HFFc6 (cell line): ENCODE data around the gene HEPN1. TPM values are rescaled to one million over a fixed set of nuclear protein-coding genes. Genes with fewer than 3 reads are reported as not detected.

Source experiments
- DNase-seq: peaks from one replicate; pipeline ENCODE4 v3.0.0-alpha.2; 2018
- H3K27ac Mint-ChIP-seq: 2 replicates; pipeline ENCODE4 v1.8.0; 2020; ENCODE audit warnings: mild to moderate bottlenecking, mixed read lengths
- H3K27me3 Mint-ChIP-seq: 2 replicates; pipeline ENCODE4 v1.8.0; 2021; ENCODE audit warnings: mild to moderate bottlenecking, moderate library complexity, mixed read lengths; ENCODE audit not compliant: insufficient read depth
- H3K36me3 Mint-ChIP-seq: 2 replicates; pipeline ENCODE4 v1.8.0; 2021; ENCODE audit warnings: low read depth, mixed read lengths
- H3K4me1 Mint-ChIP-seq: 2 replicates; pipeline ENCODE4 v1.8.0; 2020; ENCODE audit warnings: low read depth, mixed read lengths
- H3K4me3 Mint-ChIP-seq: 2 replicates; pipeline ENCODE4 v1.8.0; 2020; ENCODE audit warnings: mild to moderate bottlenecking, moderate library complexity, mixed read lengths
- H3K9me3 Mint-ChIP-seq: 2 replicates; pipeline ENCODE4 v1.8.0; 2020; ENCODE audit warnings: mild to moderate bottlenecking, mixed read lengths
- CTCF ChIP-seq: fragments of 200-600 bp; sonication (generic); IDR thresholded peaks from 2 replicates; pipeline ENCODE4 v1.5.0; 2021; ENCODE audit warnings: antibody characterized with exemption, mild to moderate bottlenecking
- total RNA-seq, 6 experiments: library from RNA; stranded (reverse); fragmentation: NEBNext Ultra II Directional; extraction: Animal tissue kit (Norgen Biotek cat#: 25700); gene quantifications; 2 replicates in 1 of 6; 3 replicates in 5 of 6; pipeline ENCODE4 v1.2.3, GENCODE V29; 2021

Gene HEPN1
- total RNA-seq, 6 experiments from 2014 or later: not detected

- Mint-ChIP-seq H3K27ac (no peak overlapping the region), H3K4me1 (peaks cover 9% of the 10 kb centered on the region), H3K27me3 (peaks cover 2% of the 10 kb centered on the region), H3K4me3 (no peak overlapping the region), H3K36me3 (no peaks in the 10 kb centered on the region), H3K9me3 (no peaks in the 10 kb centered on the region)
- DNase-seq: no peak
- no peak for TF ChIP-seq CTCF
These were observed 28.2 kb upstream of the HEPN1 start for GRCh38 chr11:124890683-124891372.

- no peaks in the 10 kb centered on the region for H3K9me3 Mint-ChIP-seq
- H3K4me3 Mint-ChIP-seq: no peak overlapping the region
- TF ChIP-seq CTCF: no peak
- DNase-seq: no peak
- H3K27ac Mint-ChIP-seq: no peak overlapping the region
- H3K36me3 Mint-ChIP-seq: no peaks in the 10 kb centered on the region
- H3K27me3 Mint-ChIP-seq: peaks cover 2% of the 10 kb centered on the region
- H3K4me1 Mint-ChIP-seq: peaks cover 13% of the 10 kb centered on the region
These were observed 27.6 kb upstream of the HEPN1 start for GRCh38 chr11:124891373-124891861.

- Mint-ChIP-seq H3K27me3 (peaks cover 2% of the 10 kb centered on the region; the same call in 1 of the 2 replicates), H3K27ac (no peak overlapping the region), H3K9me3 (no peaks in the 10 kb centered on the region), H3K36me3 (no peaks in the 10 kb centered on the region), H3K4me1 (peaks cover 21% of the 10 kb centered on the region), H3K4me3 (no peak overlapping the region)
- no peak for TF ChIP-seq CTCF
- no peak for DNase-seq
These were observed 26.9 kb upstream of the HEPN1 start for GRCh38 chr11:124892146-124892545.

- H3K4me3 Mint-ChIP-seq: no peak overlapping the region
- no peak for TF ChIP-seq CTCF
- peaks cover 28% of the 10 kb centered on the region for H3K4me1 Mint-ChIP-seq
- H3K27me3 Mint-ChIP-seq: peaks cover 2% of the 10 kb centered on the region; the same call in 1 of the 2 replicates
- DNase-seq: no peak
- H3K27ac Mint-ChIP-seq: no peak overlapping the region
- H3K9me3 Mint-ChIP-seq: no peaks in the 10 kb centered on the region
- no peaks in the 10 kb centered on the region for H3K36me3 Mint-ChIP-seq
These were observed 26.1 kb upstream of the HEPN1 start for GRCh38 chr11:124892750-124893454.

GRCh38 chr11:124893781-124894401 is 25.2 kb upstream of the HEPN1 start:
- Mint-ChIP-seq H3K9me3 (no peaks in the 10 kb centered on the region), H3K4me3 (no peak overlapping the region), H3K27ac (no peak overlapping the region), H3K27me3 (peaks cover 2% of the 10 kb centered on the region), H3K36me3 (no peaks in the 10 kb centered on the region), H3K4me1 (peaks cover 38% of the 10 kb centered on the region)
- no peak for TF ChIP-seq CTCF
- no peak for DNase-seq
